ENCODE data around the gene SLC12A7.

GRCh38 chr5:1101961-1102713 lies 9.7 kb downstream of the SLC12A7 start:
- no peak for TF ChIP-seq CTCF (conservative IDR thresholded peaks at IDR 0.05)
- no peak for TF ChIP-seq EZH2 (IDR thresholded peaks at IDR 0.05; ENCODE audit: low read depth)

Measured in PC-9 (cell line).